Measurements from ENCODE around the gene C10orf90. TPM values are rescaled to one million over a fixed set of nuclear protein-coding genes. Genes with fewer than 3 reads are reported as not detected.

The C10orf90 gene
- polyA plus RNA-seq, 1 donor = 0.49 TPM

- DNase-seq = peak; percentile 75
Observed at GRCh38 chr10:126421756-126422256, 248.7 kb downstream of the C10orf90 start.

- DNase-seq = peak; percentile 70
Observed at GRCh38 chr10:126420567-126421300, 249.8 kb downstream of the C10orf90 start.

GRCh38 chr10:126417220-126417825 is 253.2 kb downstream of the C10orf90 start:
- DNase-seq = no peak

GRCh38 chr10:126409821-126410220 is 260.7 kb downstream of the C10orf90 start:
- DNase-seq = no peak

GRCh38 chr10:126408953-126409641 is 261.4 kb downstream of the C10orf90 start:
- no peak for DNase-seq

- no peak for DNase-seq
Observed at GRCh38 chr10:126407831-126408230, 262.7 kb downstream of the C10orf90 start.

GRCh38 chr10:126405239-126405775 is 265.2 kb downstream of the C10orf90 start:
- DNase-seq = no peak

- no peak for DNase-seq
Observed at GRCh38 chr10:126402721-126403695, 267.5 kb downstream of the C10orf90 start.

- DNase-seq = no peak
Observed at GRCh38 chr10:126400641-126401040, 269.9 kb downstream of the C10orf90 start.

GRCh38 chr10:126398924-126399323 is 271.6 kb downstream of the C10orf90 start:
- DNase-seq = no peak

GRCh38 chr10:126398383-126398743 is 272.1 kb downstream of the C10orf90 start:
- DNase-seq = no peak

GRCh38 chr10:126397640-126398382 is 272.7 kb downstream of the C10orf90 start:
- DNase-seq = peak; percentile 48

- no peak for DNase-seq
Observed at GRCh38 chr10:126397156-126397555, 273.3 kb downstream of the C10orf90 start.

- peak; percentile 56 for DNase-seq
Observed at GRCh38 chr10:126394948-126395347, 275.5 kb downstream of the C10orf90 start.

GRCh38 chr10:126393076-126393475 is 277.4 kb downstream of the C10orf90 start:
- DNase-seq = no peak

- no peak for DNase-seq
Observed at GRCh38 chr10:126392469-126392868, 278.0 kb downstream of the C10orf90 start.

- DNase-seq = no peak
Observed at GRCh38 chr10:126392068-126392467, 278.4 kb downstream of the C10orf90 start.

GRCh38 chr10:126391192-126391885 is 279.2 kb downstream of the C10orf90 start:
- peak; percentile 50 for DNase-seq

GRCh38 chr10:126390324-126390723 is 280.2 kb downstream of the C10orf90 start:
- DNase-seq = no peak
